NCI-H748 (cell line): Measurements from ENCODE around the gene TGFA.

ENCODE experiments used
- DNase-seq: peaks from one replicate; lab custom pipeline; 2025; ENCODE audit not compliant: unreplicated experiment; lab: John Stamatoyannopoulos, UW

The TGFA gene

DNA sequence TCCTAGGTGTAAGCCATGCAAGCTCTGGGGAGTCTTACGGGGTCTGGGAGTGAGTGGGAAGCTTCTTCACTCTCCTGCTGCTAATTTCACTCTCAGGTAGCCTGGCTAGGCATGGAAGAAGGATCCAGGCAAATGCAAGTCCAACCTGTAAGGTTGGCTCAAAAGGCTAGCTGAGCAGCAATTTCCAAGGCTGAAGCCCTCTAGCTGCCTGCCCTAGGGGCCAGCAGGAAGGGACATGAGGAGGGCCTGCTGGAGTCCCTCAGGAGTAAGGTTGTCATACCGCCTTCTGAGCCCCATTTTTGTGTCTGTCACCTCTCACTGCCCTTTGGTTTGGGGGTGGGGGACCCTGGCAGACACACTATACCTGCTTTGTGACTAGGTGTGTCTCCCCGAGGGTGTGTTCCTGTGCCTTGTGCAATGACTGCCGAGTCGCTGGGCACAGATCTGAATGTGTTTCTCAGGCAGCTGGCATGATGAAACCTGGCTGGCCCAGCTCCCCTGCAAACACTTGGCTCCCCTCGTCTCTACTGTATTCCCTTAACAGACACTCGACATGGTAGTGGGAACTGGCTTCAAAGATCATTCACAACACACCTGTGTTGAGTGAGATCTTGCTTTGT is 127.8 kb downstream of the TGFA start:
- DNase-seq: peak; percentile 36

DNA sequence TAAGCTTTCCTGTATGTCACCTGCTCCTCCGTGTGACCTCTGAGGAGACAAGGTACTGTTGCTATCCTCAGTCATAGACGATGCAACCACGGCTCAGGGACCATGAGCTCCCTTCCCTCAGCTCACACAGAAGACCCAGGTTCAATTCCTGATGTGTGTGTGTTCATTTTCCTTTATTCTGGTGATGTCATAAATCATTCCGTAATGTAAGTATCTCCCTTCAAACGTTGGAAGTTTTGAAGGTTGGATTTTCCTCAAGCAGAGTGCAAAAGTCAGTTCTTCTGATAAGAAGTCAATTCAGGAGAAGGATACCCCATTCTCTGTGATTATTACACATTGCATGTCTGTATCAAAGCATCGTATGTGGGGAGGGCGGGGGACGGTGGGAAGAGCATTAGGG is 132.9 kb downstream of the TGFA start:
- DNase-seq: no peak

DNA sequence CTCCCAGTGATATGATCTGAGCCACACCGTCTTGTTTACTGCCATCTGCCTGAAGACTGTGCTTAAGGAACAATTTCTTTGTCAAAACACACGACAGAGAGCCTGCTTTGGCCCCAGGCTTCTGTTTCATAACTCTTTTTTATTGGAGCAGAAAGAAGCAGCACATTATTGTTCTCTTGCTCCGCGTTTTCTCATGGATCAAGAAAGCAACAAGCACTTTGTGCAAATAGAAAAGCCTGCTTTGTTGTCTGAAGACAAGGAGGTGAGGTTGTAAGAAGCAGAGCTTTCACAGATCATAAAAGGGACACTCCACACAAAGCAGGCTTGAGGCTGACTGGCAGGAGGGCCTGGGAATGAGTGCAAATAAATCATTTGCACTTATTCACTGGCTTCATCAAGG is 133.5 kb downstream of the TGFA start:
- no peak for DNase-seq

DNA sequence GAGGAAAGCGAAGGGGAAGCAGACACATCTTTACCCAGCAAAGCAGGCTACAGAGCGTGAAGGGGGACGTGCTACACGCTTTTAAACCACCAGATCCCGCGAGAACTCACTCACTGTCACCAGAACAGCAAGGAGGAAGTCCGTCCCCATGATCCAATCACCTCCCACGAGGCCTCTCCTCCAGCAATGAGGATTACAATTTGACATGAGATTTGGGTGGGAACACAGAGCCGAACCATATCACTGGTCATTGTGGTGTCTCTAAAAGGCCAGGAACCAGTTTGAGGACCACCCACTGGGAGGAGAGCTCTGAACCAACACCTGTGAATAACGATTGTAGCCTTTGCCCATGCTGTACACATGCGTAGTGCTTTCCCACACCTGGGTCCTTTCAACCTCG is 135.1 kb downstream of the TGFA start:
- no peak for DNase-seq

DNA sequence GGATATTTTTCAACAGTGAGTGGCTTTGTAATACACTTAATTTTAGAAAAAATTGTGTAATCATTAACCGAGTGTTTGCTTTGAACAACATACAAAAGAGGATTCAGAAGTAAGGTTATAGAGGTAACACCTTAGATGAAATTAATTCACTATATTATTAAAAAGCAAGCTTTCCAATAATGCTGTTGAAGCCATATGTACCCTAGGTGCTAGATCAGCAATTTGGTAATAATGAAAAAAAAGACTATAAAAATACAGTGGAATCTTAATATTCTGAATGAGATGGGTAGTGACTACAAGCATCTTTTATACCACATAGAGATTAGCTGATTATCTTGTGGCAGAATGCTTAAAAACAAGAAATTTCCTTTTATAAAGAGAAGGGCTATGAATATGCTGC is 136.6 kb downstream of the TGFA start:
- DNase-seq: no peak

DNA sequence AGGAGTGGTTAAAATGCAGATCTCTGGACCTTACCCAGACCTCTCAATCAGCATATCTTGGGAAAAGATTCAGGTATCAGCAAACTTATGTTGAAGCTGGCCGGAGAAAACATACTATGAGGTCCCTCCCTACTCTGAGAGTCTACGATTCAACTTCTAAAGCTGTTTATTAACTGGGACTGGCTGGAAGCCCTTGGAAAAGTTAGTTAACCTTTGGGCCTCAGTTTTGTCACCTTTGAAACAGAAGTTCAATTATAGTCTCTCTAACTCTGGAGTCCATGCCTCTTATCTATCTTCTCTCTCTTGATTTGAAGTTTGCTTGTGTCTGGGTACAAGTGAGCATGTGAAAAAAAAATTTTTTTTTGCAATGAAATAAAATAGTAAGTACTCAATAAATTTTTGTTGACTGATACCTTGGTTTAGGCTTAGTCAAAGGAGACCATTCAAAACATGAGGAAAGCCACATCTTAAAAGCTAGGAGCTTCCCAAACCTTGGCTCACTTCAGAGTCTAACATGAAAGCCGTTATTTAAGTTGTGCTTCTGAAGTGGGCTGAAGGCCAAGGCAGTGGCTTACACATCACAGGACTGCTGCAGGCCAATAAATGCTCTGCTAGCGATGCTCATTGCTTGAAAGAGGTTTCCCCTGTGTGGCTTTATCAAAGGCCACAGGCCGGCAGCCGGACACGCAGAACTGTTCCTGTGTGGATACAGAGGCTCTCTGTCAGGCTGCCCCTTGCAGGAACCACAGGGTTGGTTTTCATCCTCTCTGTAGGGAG is 141.1 kb downstream of the TGFA start:
- no peak for DNase-seq

DNA sequence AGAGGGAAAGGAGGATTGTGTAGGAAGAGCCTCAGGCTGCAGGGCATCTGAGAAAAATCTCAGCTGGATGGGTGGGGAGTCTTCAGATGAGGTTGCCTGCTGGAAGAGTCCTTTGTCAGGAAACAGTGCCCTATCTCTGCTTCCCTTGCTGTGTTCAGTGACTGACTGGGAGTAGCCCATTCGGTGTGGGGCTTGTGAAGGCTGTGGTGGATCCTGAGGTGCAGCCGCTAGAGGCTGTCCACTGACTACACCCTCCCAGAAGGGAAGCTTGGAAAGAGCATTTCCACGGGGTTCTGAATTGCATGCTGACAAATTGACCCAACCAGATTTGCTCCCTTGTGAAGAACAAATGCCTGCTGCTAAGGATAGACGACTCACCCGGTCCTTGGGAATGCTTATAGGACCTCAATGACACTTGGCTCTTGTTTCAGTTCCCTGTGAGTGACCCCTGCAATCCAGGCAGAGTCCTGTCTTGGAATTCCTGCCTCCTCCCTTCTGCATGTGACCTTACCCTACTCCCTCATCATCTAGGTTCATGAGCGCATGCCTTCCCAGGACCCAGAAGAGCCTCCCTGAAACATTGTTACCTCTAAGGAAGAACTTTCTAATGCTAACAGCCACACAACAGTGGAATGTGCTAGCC is 142.0 kb downstream of the TGFA start:
- DNase-seq: no peak

DNA sequence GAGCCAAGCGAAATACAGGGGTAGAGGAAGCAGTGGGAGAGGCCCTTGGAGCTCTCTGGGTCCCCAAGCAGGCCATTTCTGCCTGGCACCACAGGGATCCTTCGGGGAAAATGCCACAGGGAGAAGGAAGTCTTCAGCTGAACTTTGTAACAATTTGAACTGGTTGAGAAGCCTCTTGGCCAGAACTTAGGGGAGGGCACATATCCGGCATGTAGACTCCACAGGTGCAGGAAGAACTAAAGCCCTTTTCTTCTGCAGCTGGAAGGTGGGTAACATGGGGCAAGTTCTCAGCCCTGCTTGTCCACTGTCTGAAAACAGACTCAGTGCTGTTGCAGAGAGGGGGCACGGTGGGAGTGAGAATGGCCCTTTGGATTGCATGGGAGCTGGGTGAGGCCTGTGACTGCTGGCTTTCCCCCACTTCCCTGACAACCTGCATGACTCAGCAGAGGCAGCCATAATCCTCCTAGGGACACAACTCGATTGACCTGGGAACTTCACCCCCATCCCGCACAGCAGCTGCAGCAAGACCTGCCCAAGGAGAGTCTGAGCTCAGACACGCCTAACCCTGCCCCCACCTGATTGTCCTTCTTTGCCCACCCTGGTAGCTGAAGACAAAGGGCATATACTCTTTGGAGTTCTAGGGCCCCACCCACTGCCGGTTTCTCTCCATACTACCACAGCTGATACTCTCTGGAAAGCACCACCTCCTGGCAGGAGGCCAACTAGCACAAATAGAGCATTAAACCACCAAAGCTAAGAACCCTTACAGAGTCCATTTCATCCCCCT is 150.2 kb downstream of the TGFA start:
- DNase-seq: peak; percentile 79

DNA sequence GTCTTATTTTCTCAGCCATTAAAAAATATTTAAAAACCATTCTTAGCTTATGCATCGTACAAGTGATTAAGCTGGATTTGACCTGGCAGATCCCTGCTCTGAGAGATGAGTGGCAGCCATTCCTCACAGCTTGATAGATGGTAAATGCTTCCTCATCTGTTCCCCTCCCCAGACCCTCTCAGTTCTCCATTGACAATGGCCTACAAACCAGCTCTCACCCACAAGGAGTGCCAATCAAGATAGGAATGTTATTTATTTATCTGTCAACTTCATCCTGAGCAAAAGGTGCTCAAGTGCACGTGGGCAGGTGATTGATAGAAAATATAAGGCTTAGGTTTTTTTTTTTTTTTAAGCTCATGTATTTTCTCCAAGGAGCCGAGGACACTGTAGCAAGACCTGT is 153.1 kb downstream of the TGFA start:
- DNase-seq: no peak

DNA sequence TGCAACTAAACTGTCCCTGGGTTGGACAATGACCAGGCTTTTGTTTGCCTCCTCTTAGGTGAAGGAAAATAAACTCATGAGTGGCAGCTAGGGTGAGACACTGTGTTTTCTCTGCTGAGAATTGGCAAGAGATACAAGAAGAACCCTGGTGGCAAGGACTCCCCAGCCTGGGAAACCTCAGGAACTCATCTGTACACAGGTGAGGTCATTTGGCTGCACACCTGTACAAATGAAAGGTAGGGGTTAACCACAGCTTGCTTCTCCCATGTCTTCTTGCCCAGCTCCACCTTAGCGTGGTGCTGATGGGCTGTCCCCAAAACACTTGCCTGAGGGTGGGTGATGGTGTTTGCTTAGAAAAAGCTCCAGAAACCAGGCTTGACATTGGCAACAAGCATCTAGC is 154.6 kb downstream of the TGFA start:
- no peak for DNase-seq
